IMR-90 (cell line): Measurements from ENCODE around the gene TCF4. TPM values are rescaled to one million over a fixed set of nuclear protein-coding genes. Genes with fewer than 3 reads are reported as not detected.

ENCODE experiments used
- ATAC-seq: fragments of 200-7000 bp; cut with Tn5 transposase; 2 replicates; pipeline ENCODE4 v1.9.1; 2020; ENCODE audit warnings: low read depth, mild to moderate bottlenecking, moderate library complexity
- BruUV-seq: library from RNA; stranded (reverse); fragments of 400-500 nt; replicated peaks from 2 replicates; lab custom pipeline; 2021; lab: Mats Ljungman, UMichigan
- CTCF ChIA-PET: fragments of 300-600 bp; formaldehyde crosslinking; extraction: SDS; loops from one replicate; lab custom pipeline; 2021; ENCODE audit warnings: antibody characterized with exemption; lab: Yijun Ruan, JAX
- POLR2A ChIA-PET: fragments of 300-600 bp; sonication (Branson Sonifier 250); formaldehyde crosslinking; loops from one replicate; lab custom pipeline; 2022; ENCODE audit warnings: antibody characterized with exemption; ENCODE audit not compliant: unreplicated experiment; lab: Charles Lee
- DNase-seq: peaks from one replicate; pipeline ENCODE4 v3.0.0; 2013
- H2AFZ ChIP-seq: replicated peaks from 2 replicates; pipeline ENCODE3; 2013; ENCODE audit warnings: low read length, mild to moderate bottlenecking; ENCODE audit not compliant: poor library complexity
- H2AK5ac ChIP-seq: 2 replicates; pipeline ENCODE4 v1.6.1; 2013; ENCODE audit warnings: low read depth, low read length, inconsistent platforms
- H2AK9ac ChIP-seq: replicated peaks from 2 replicates; pipeline ENCODE3; 2013; ENCODE audit warnings: mild to moderate bottlenecking, low read depth, low read length, moderate library complexity; ENCODE audit not compliant: poor library complexity
- H2BK120ac ChIP-seq: 2 replicates; pipeline ENCODE4 v1.6.1; 2013; ENCODE audit warnings: low read depth, low read length, inconsistent platforms
- H2BK15ac ChIP-seq: 3 replicates; pipeline ENCODE4 v1.6.1; 2013; ENCODE audit warnings: low read depth, low read length, inconsistent platforms
- H2BK20ac ChIP-seq: 2 replicates; pipeline ENCODE4 v1.6.1; 2013; ENCODE audit warnings: low read depth, mild to moderate bottlenecking, inconsistent platforms, low read length, moderate library complexity
- H2BK5ac ChIP-seq: 2 replicates; pipeline ENCODE4 v1.6.1; 2013; ENCODE audit warnings: mild to moderate bottlenecking, low read depth, low read length, inconsistent platforms; ENCODE audit not compliant: poor library complexity, severe bottlenecking
- H3K14ac ChIP-seq: replicated peaks from 2 replicates; pipeline ENCODE4 v1.6.1; 2013; ENCODE audit warnings: low read depth, low read length, inconsistent platforms
- H3K18ac ChIP-seq: 2 replicates; pipeline ENCODE4 v1.6.1; 2013; ENCODE audit warnings: low read depth, low read length, control low read depth
- H3K23ac ChIP-seq: 2 replicates; pipeline ENCODE4 v1.6.1; 2013; ENCODE audit warnings: low read depth, low read length, inconsistent platforms
- H3K27ac ChIP-seq: 2 replicates; pipeline ENCODE4 v1.5.1; 2013; ENCODE audit warnings: mild to moderate bottlenecking, control low read depth, low read length; ENCODE audit not compliant: insufficient read depth
- H3K27me3 ChIP-seq: 2 replicates; pipeline ENCODE4 v1.6.1; 2013; ENCODE audit warnings: low read length; ENCODE audit not compliant: control insufficient read depth, insufficient read depth
- H3K36me3 ChIP-seq: 2 replicates; pipeline ENCODE4 v1.6.1; 2013; ENCODE audit warnings: low read length, mixed read lengths; ENCODE audit not compliant: control insufficient read depth, insufficient read depth
- H3K4ac ChIP-seq: 2 replicates; pipeline ENCODE4 v1.6.1; 2013; ENCODE audit warnings: low read depth, low read length, inconsistent platforms
- H3K4me1 ChIP-seq: 2 replicates; pipeline ENCODE4 v1.6.1; 2013; ENCODE audit warnings: low read length, mixed read lengths; ENCODE audit not compliant: control insufficient read depth, insufficient read depth
- H3K4me2 ChIP-seq: 2 replicates; pipeline ENCODE4 v1.6.1; 2013; ENCODE audit warnings: low read depth, mild to moderate bottlenecking, control low read depth, low read length, moderate library complexity
- H3K4me3 ChIP-seq: 2 replicates; pipeline ENCODE4 v1.5.1; 2013; ENCODE audit warnings: low read depth, mild to moderate bottlenecking, control low read depth, low read length, moderate library complexity; ENCODE audit not compliant: insufficient read depth
- H3K56ac ChIP-seq: 2 replicates; pipeline ENCODE4 v1.6.1; 2013; ENCODE audit warnings: low read length, inconsistent platforms; ENCODE audit not compliant: insufficient read depth; ENCODE audit errors: extremely low read depth
- H3K79me1 ChIP-seq, 2 experiments: 2 replicates each; pipeline ENCODE4 v1.6.1; 2013; ENCODE audit warnings: low read length in 2 of 2, inconsistent platforms in 1 of 2, low read depth in 1 of 2
- H3K9ac ChIP-seq: 2 replicates; pipeline ENCODE4 v1.6.1; 2013; ENCODE audit warnings: low read depth, low read length, control low read depth
- H3K9me1 ChIP-seq: 2 replicates; pipeline ENCODE4 v1.6.1; 2013; ENCODE audit warnings: low read length, inconsistent platforms; ENCODE audit not compliant: insufficient read depth
- H3K9me3 ChIP-seq: 2 replicates; pipeline ENCODE4 v1.6.1; 2013; ENCODE audit warnings: low read length; ENCODE audit not compliant: control insufficient read depth, insufficient read depth
- H4K20me1 ChIP-seq: 2 replicates; pipeline ENCODE4 v1.6.1; 2013; ENCODE audit warnings: low read length, inconsistent platforms; ENCODE audit not compliant: insufficient read depth
- H4K5ac ChIP-seq: 2 replicates; pipeline ENCODE4 v1.6.1; 2013; ENCODE audit warnings: mild to moderate bottlenecking, low read depth, low read length, control low read depth
- H4K8ac ChIP-seq, 2 experiments: 2 replicates each; pipeline ENCODE4 v1.6.1; 2013; ENCODE audit warnings: low read depth in 2 of 2, low read length in 2 of 2, control low read depth in 1 of 2, inconsistent platforms in 1 of 2
- H4K91ac ChIP-seq: 2 replicates; pipeline ENCODE4 v1.6.1; 2013; ENCODE audit warnings: low read depth, low read length, inconsistent platforms; ENCODE audit not compliant: insufficient read depth
- BHLHE40 ChIP-seq: fragments of 150-350 bp; IDR thresholded peaks from 2 replicates; pipeline ENCODE4 v1.6.1; 2016; ENCODE audit warnings: mild to moderate bottlenecking, low read depth, low read length
- CEBPB ChIP-seq: IDR thresholded peaks from 2 replicates; pipeline ENCODE4 v1.6.1; 2012; ENCODE audit warnings: low read depth, low read length, improper control_type of control experiment
- CHD1 ChIP-seq: IDR thresholded peaks from 2 replicates; pipeline ENCODE4 v1.6.1; 2012; ENCODE audit warnings: low read depth, low read length, improper control_type of control experiment
- FOS ChIP-seq: fragments of 150-350 bp; IDR thresholded peaks from 2 replicates; pipeline ENCODE4 v1.6.1; 2016; ENCODE audit warnings: low read depth, low read length
- MAZ ChIP-seq: IDR thresholded peaks from 2 replicates; pipeline ENCODE4 v1.6.1; 2012; ENCODE audit warnings: low read depth, mild to moderate bottlenecking, low read length, improper control_type of control experiment, moderate library complexity, borderline replicate concordance
- NFE2L2 ChIP-seq: fragments of 150-350 bp; IDR thresholded peaks from 2 replicates; pipeline ENCODE4 v1.6.1; 2016; ENCODE audit warnings: low read depth, mild to moderate bottlenecking, low read length
- POLR2A ChIP-seq: IDR thresholded peaks from 2 replicates; pipeline ENCODE4 v1.6.1; 2012; ENCODE audit warnings: mild to moderate bottlenecking, low read depth, low read length
- RCOR1 ChIP-seq: IDR thresholded peaks from 2 replicates; pipeline ENCODE4 v1.6.1; 2012; ENCODE audit warnings: mild to moderate bottlenecking, low read length, improper control_type of control experiment; ENCODE audit not compliant: insufficient replicate concordance
- RFX5 ChIP-seq: IDR thresholded peaks from 2 replicates; pipeline ENCODE4 v1.8.0; 2012; ENCODE audit warnings: low read depth, mild to moderate bottlenecking, low read length, moderate library complexity
- SMC3 ChIP-seq: fragments of 150-350 bp; IDR thresholded peaks from 2 replicates; pipeline ENCODE4 v1.6.1; 2016; ENCODE audit warnings: low read depth, mild to moderate bottlenecking, antibody characterized with exemption, low read length, moderate library complexity
- USF2 ChIP-seq: fragments of 150-350 bp; IDR thresholded peaks from 2 replicates; pipeline ENCODE4 v1.6.1; 2017; ENCODE audit warnings: mild to moderate bottlenecking, antibody characterized with exemption, low read length, low read depth
- WGBS, 2 experiments: methylation state at CpG; one replicate each; pipeline versions ENCODE4 v1.1.5 to v1.1.7; 2013; ENCODE audit warnings: missing lambda C conversion rate in 2 of 2; ENCODE audit not compliant: insufficient read length in 1 of 2; ENCODE audit errors: extremely low coverage in 2 of 2; 5-methylcytosine and 5-hydroxymethylcytosine counted together
- dilution Hi-C: fragments of 300-500 bp; cut with HindIII; formaldehyde crosslinking; loops from one replicate; pipeline ENCODE4 v1.14.3; 2018; ENCODE audit warnings: low sequenced_read_pairs; ENCODE audit not compliant: unreplicated experiment
- in situ Hi-C: fragments of 300-500 bp; cut with MboI; formaldehyde crosslinking; loops from 3 replicates; pipeline ENCODE4 v1.14.3; 2019; ENCODE audit warnings: low sequenced_read_pairs, inconsistent platforms, mixed read lengths
- intact Hi-C: fragments of 100-400 bp; cut with micrococcal nuclease; formaldehyde crosslinking; loops from 2 replicates; pipeline ENCODE4 v1.10.0; 2022
- polyA plus RNA-seq, 3 experiments: library from polyadenylated mRNA; depleted of rRNA; stranded (reverse); fragments of >200 nt; gene quantifications; 2 replicates each; pipeline ENCODE4 v1.2.3, GENCODE V29; 2012; ENCODE audit warnings: low replicate concordance in 1 of 3
- total RNA-seq: library from RNA; depleted of rRNA; stranded (reverse); fragments of >200 nt; gene quantifications from 2 replicates; pipeline ENCODE4 v1.2.3, GENCODE V29; 2012

TCF4 gene
- total and polyA plus RNA-seq, 2 of the 4 experiments (the other 2 are of a cell fraction): 30.0 to 87.1 TPM

- TF ChIP-seq RFX5 (no peak), CHD1 (no peak)
Measured at GRCh38 chr18:55479656-55480420, 108.2 kb downstream of the TCF4 start (continued).

GRCh38 chr18:55477860-55478581 lies 110.0 kb downstream of the TCF4 start:
- Histone ChIP-seq H3K79me1 (peaks cover 32 to 73% of the 10 kb centered on the region in 2 experiments), H3K14ac (peak overlapping the region; percentile 90), H2AFZ (peak overlapping the region; percentile 55), H2BK20ac (peak overlapping the region; percentile 76), H3K23ac (peak overlapping the region; percentile 95), H3K4me3 (peak overlapping the region; percentile 41; the same call in 1 of the 2 replicates), H3K9me1 (peaks cover 10% of the 10 kb centered on the region), H4K91ac (peak overlapping the region; percentile 85), H2BK120ac (peak overlapping the region; percentile 92), H3K27ac (peak overlapping the region; percentile 86; the same call in 1 of the 2 replicates), H2BK5ac (peak overlapping the region; percentile 66), H3K9ac (peak overlapping the region; percentile 71; the same call in 1 of the 2 replicates), H4K5ac (peak overlapping the region; percentile 18; the same call in 1 of the 2 replicates), H3K9me3 (no peaks in the 10 kb centered on the region), H4K8ac (peak overlapping the region; percentile 33 to 74; a peak in 3 of 4 replicates), H3K4ac (peak overlapping the region; percentile 80), H3K4me2 (peak overlapping the region; percentile 95), H3K36me3 (peaks cover 1% of the 10 kb centered on the region; the same call in 1 of the 2 replicates), H4K20me1 (peaks cover 5% of the 10 kb centered on the region; the same call in 1 of the 2 replicates), H3K27me3 (no peaks in the 10 kb centered on the region), H3K18ac (peak overlapping the region; percentile 22; the same call in 1 of the 2 replicates), H2AK9ac (peak overlapping the region; percentile 43), H3K4me1 (peaks cover 3% of the 10 kb centered on the region; the same call in 1 of the 2 replicates), H2BK15ac (peak overlapping the region; percentile 54; the same call in 1 of the 3 replicates), H3K56ac (peak overlapping the region; percentile 53; the same call in 1 of the 2 replicates), H2AK5ac (0 out of 2 replicates have a peak overlapping the region, but pooled peaks have one; percentile 25)
- intact Hi-C loops: no loop called here
- 17% methylated on average over 1 of the region's 8 CpGs; no CpG with 5 or more reads in 1 of the 2 experiments for WGBS, 2 experiments
- dilution Hi-C loops: no loop called here
- peak; percentile 30 for DNase-seq
- in situ Hi-C loops: no loop called here
- ChIA-PET POLR2A (no interaction called here), CTCF (interaction anchor here (0.5 to 0.7 kb wide), 2 partner anchors 10 to 179 kb away, joined by 3 to 5 read pairs; no protein-coding TSS in a partner anchor)
- ATAC-seq: peak; percentile 84
- BruUV-seq: no TSS peak
- TF ChIP-seq USF2: no peak
- TF ChIP-seq SMC3: no peak
- TF ChIP-seq NFE2L2: no peak
- TF ChIP-seq RCOR1: no peak
- TF ChIP-seq CEBPB: no peak
- no peak for TF ChIP-seq MAZ
- no peak for TF ChIP-seq POLR2A
- TF ChIP-seq RFX5: no peak
- TF ChIP-seq BHLHE40: no peak
- TF ChIP-seq FOS: no peak
